HG02642 (cell line): ENCODE measurements around the gene UBE2Q1.

ENCODE experiments used
- ATAC-seq: cut with Tn5 transposase; IDR thresholded peaks from one replicate; pipeline ENCODE4 v1.9.1; 2021; ENCODE audit warnings: mild to moderate bottlenecking; ENCODE audit not compliant: unreplicated experiment, poor library complexity

Gene UBE2Q1

GRCh38 chr1:154557939-154558719, at the start of gene UBE2Q1:
Gene UBE2Q1, minus strand, starts transcription at chr1:154558662. Its CDS starts 109 bp downstream, at chr1:154558553.
- ATAC-seq = peak; percentile 22

DNA sequence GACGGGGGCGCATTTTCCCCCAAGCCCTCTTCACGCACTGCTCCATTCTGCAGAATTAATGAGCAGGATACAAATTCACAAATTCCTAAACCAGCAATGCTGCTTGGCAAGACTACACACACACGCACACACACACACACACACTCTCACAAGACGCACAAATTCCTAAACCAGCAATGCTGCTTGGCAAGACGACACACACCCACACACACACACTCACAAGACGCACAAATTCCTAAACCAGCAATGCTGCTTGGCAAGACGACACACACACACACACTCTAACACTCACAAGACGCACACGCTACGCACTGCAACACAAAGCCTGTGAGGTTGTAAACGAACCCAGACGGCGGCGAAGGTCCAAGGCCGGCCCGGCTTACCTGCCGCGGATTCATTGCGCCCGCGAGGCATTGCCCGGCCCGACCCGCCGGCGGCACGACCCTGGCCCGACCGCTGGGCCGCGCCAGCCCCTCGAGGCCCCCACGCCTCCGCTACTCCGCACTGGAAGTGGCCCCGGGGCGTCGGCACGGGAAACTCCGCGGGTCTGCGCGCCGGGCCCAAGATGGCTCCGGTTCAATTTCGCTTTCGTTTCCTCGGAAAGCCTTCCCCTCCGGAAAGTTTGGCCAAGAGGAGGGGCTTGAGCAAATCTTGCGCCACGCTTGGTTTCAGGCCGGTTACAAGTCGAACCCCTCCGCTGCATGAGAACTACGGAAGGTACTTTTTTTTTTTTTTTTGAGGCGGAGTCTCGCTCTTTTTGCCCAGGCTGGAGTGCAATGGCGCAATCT, 49.3 kb upstream of the UBE2Q1 start, which contains the start of gene ADAR:
ADAR (minus strand) TSS at position 578 of the 788 bp plus-strand sequence; CDS start at position 398, 180 bp downstream.
- peak; percentile 71 for ATAC-seq

GRCh38 chr1:154607106-154607608, 48.7 kb upstream of the UBE2Q1 start:
- ATAC-seq = peak; percentile 8

GRCh38 chr1:154605534-154605933, 47.1 kb upstream of the UBE2Q1 start:
- no peak for ATAC-seq

DNA sequence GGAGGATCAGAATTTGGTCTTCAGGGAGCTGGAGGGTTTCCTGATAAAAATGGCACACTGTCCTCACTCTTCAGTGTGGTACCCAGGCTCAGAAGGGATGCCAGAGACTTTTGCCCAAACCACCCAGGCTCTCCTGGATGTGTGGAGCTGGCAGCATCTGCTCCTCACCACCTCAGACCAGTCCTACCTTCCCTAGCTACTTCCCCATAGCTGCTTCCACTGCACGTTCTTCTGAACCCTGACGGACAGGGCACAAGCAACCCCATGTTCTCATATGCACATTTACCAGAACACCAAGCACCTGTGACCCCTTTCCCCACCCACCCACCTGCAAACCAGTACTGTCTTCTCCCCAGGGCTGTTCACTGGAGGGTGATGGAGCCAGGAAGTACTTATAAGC, 44.9 kb upstream of the UBE2Q1 start:
- ATAC-seq = no peak

GRCh38 chr1:154599658-154600057, 41.2 kb upstream of the UBE2Q1 start:
- ATAC-seq = no peak

GRCh38 chr1:154598871-154599635, 40.6 kb upstream of the UBE2Q1 start:
- no peak for ATAC-seq

GRCh38 chr1:154595621-154596020, 37.2 kb upstream of the UBE2Q1 start:
- ATAC-seq = no peak

DNA sequence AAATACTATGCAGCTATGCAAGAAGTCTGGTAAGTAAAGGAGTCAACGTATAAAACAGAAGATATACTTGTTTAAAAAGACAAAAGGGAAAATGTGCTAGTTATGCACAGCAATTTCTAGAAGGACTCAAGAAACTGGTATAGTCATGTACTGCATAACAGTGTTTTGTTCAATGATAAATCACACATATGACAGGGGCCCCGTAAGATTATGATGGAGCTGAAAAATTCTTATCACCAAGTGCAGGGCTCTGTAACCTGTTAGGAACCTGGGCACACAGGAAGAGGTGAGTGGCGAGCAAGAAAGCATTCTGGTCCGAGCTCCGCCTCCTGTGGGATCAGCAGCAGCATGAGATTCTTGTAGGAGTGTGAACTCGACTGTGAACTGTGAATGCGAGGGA, 36.3 kb upstream of the UBE2Q1 start:
- ATAC-seq = no peak

- no peak for ATAC-seq
Observed at GRCh38 chr1:154593390-154593789, 34.9 kb upstream of the UBE2Q1 start.

- no peak for ATAC-seq
Observed at GRCh38 chr1:154591206-154591605, 32.7 kb upstream of the UBE2Q1 start.

- no peak for ATAC-seq
Observed at GRCh38 chr1:154590756-154591155, 32.3 kb upstream of the UBE2Q1 start.

DNA sequence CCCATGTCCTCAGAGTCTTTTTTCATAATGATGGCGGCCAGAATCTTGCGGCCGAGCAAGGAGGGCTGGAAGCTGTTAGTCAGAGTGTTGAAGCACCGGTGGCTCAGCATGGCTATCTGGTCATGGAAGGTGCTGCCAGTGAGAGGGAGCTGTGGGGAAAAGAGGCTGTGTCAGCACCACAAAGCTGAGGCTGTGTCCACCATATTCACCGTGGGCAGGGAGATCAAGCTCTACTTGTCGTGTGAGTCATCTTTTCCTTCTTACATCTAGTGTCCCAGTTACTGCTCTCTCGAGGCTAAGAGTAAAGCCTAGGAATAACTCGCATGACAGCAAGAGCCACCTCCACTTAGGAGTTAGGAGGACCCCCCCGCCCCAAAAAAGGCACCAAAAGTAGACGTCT, 31.3 kb upstream of the UBE2Q1 start:
- ATAC-seq = no peak

- ATAC-seq = no peak
Observed at GRCh38 chr1:154586641-154587040, 28.2 kb upstream of the UBE2Q1 start.

DNA sequence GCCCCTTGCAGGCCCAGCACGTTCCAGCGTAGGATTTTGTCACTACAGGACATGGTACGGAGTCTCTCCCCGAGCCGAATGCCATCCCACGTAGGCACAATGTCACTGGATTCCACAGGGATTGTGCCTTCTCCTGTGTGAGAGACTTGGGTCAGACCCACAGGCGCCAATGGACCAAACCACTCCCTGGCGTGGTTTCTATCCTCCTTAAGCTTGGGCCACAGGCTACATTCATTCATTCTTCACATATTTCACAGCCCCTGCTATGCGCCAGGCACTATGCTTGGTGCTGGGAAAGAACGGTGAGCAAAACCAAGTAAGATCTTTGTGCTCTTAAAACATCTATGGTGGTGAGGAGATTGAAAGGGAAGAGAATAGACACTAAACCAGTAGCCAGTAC, 27.8 kb upstream of the UBE2Q1 start:
- ATAC-seq = no peak

GRCh38 chr1:154584267-154584994, 26.0 kb upstream of the UBE2Q1 start:
- no peak for ATAC-seq

- ATAC-seq = no peak
Observed at GRCh38 chr1:154583773-154584172, 25.3 kb upstream of the UBE2Q1 start.

GRCh38 chr1:154582885-154583284, 24.4 kb upstream of the UBE2Q1 start:
- ATAC-seq = no peak

GRCh38 chr1:154581766-154582165, 23.3 kb upstream of the UBE2Q1 start:
- no peak for ATAC-seq

DNA sequence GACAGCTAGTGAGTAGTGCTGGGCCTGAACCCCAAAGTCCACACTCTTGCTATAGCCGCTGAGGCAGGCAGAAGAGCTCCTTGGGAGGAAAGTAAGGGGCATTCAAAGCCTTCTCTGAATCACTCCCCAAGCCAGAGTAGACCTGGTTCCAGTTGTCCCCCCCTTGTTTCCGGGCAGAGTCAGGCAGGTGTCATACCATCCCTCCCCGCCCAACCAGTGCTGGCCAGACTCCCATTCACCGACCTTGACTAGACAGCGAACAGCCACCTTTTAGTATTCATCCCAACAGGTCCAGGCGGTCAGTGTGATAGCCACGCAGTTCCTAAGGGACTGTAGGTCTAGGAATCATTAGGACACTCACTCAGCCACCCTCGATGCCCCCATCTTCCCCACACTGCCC, 20.9 kb upstream of the UBE2Q1 start:
- no peak for ATAC-seq
